ENCODE data around the gene PRR7. TPM values are rescaled to one million over a fixed set of nuclear protein-coding genes. Genes with fewer than 3 reads are reported as not detected.
A peak's percentile ranks its signal among the peaks of the same experiment; 100 is the strongest.

The PRR7 gene
- total and polyA plus RNA-seq, 2 of the 13 experiments (the other 11 are each of a cell fraction or from before 2014, with no cell fraction given) = 4.8 to 5.0 TPM

DNA sequence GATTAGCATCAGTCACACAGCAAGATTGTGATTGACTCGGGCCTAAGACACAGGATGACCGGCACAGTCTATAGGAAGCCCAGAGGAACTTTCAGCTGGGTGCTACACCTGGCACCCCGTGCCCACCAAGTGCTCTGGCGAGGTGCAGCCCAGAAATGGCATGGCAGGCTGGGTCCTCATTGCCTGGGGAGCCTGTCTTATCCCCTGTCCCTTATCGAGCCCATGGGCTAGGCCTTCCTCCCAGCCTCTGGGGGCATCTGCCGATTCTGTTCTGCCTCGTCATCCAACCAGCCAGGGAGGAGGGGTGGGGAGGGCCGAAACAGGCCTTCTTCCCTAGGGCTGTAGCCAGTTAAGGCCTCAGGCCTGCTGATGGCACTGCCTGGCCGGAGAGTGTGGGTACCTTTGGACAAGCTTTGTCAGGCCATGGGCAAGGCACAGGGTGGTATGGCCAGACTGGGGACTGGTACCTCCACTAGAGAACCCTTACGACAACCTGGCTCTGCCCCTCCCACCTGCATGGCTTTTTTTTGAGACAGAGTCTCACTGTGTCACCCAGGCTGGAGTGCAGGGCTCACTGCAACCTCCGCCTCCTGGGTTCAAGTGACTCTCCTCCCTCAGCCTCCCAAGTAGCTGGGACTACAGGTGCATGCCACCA is 18.6 kb upstream of the PRR7 start:
- Histone ChIP-seq H2AFZ (ENCODE audit: low read length) (no peak overlapping the region), H4K20me1 (ENCODE audit: insufficient read depth, low read length) (no peaks in the 10 kb centered on the region), H3K9me3 (ENCODE audit: low read length) (no peaks in the 10 kb centered on the region), H3K4me3 (replicated peaks in 1 of 3; ENCODE audit: insufficient read depth in 1 of 3, low read depth in 2 of 3, low read length in 3 of 3) (peak overlapping the region; percentile 69 to 87 (median 76); a peak in 4 of 6 replicates), H3K36me3 (replicated peaks in 1 of 2; ENCODE audit: control insufficient read depth in 1 of 2, insufficient read depth in 2 of 2, low read length in 2 of 2) (peaks cover 6 to 14% of the 10 kb centered on the region in 2 experiments; a peak in 3 of 5 replicates), H3K27ac (ENCODE audit: extremely low read length, insufficient read depth, low read length) (no peak overlapping the region), H3K79me2 (ENCODE audit: insufficient read depth, low read length) (peaks cover 14% of the 10 kb centered on the region), H3K27me3 (ENCODE audit: control insufficient read depth in 1 of 2, insufficient read depth in 2 of 2, low read length in 2 of 2) (peaks cover 0 to 9% of the 10 kb centered on the region in 2 experiments; a peak in 1 of 5 replicates), H3K4me1 (ENCODE audit: insufficient read depth, low read length) (peaks cover 43% of the 10 kb centered on the region), H3K4me2 (ENCODE audit: low read depth, low read length) (peak overlapping the region; percentile 95), H3K9ac (ENCODE audit: insufficient read depth, low read depth, low read length) (peak overlapping the region; percentile 96; the same call in 1 of the 2 replicates)
- BruUV-seq (replicated peaks) = no TSS peak
- POLR2A ChIA-PET = interaction anchor here (1.1 to 2.4 kb wide), 5 partner anchors 16 to 45 kb away, joined by 3 to 19 read pairs (median 4); no protein-coding TSS in a partner anchor
- CTCF ChIA-PET (ENCODE audit: low intra/inter-chr PET ratio, low total read pairs) = no interaction called here
- FAIRE-seq (no peak), DNase-seq (ENCODE audit: low spot score) (no peak), ATAC-seq (no peak)
- in situ Hi-C loops (cut with HindIII; ENCODE audit: extremely low pct_ligation_motif_present, low pct_unique_long_range_greater_than_20kb) = no loop called here
- TF ChIP-seq ZNF562 (CRISPR knock-in tag; IDR thresholded peaks at IDR 0.05; ENCODE audit: borderline replicate concordance) (no peak), POLR2AphosphoS5 (IDR thresholded peaks at IDR 0.05; ENCODE audit: low read depth, low read length) (no peak), KLF9 (CRISPR knock-in tag; IDR thresholded peaks at IDR 0.05; ENCODE audit: low read depth) (no peak), ZNF10 (CRISPR knock-in tag; IDR thresholded peaks at IDR 0.05; ENCODE audit: borderline replicate concordance, low read depth) (no peak), ZNF839 (CRISPR knock-in tag; IDR thresholded peaks at IDR 0.05; ENCODE audit: borderline replicate concordance) (peak; percentile 38; the same call in 1 of the 2 replicates), ZNF225 (CRISPR knock-in tag; IDR thresholded peaks at IDR 0.05) (0 out of 2 replicates have a peak, but pooled peaks have one; percentile 47), AGO2 (optimal IDR thresholded peaks at IDR 0.05; ENCODE audit: low read depth, low read length) (peak; percentile 80), FLYWCH1 (CRISPR knock-in tag; IDR thresholded peaks at IDR 0.05) (no peak)
- TF ChIP-seq, protein P1, sequence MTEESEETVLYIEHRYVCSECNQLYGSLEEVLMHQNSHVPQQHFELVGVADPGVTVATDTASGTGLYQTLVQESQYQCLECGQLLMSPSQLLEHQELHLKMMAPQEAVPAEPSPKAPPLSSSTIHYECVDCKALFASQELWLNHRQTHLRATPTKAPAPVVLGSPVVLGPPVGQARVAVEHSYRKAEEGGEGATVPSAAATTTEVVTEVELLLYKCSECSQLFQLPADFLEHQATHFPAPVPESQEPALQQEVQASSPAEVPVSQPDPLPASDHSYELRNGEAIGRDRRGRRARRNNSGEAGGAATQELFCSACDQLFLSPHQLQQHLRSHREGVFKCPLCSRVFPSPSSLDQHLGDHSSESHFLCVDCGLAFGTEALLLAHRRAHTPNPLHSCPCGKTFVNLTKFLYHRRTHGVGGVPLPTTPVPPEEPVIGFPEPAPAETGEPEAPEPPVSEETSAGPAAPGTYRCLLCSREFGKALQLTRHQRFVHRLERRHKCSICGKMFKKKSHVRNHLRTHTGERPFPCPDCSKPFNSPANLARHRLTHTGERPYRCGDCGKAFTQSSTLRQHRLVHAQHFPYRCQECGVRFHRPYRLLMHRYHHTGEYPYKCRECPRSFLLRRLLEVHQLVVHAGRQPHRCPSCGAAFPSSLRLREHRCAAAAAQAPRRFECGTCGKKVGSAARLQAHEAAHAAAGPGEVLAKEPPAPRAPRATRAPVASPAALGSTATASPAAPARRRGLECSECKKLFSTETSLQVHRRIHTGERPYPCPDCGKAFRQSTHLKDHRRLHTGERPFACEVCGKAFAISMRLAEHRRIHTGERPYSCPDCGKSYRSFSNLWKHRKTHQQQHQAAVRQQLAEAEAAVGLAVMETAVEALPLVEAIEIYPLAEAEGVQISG (CRISPR knock-in tag; IDR thresholded peaks at IDR 0.05) = 0 out of 2 replicates have a peak, but pooled peaks have one; percentile 7
- TF ChIP-seq, protein P2, sequence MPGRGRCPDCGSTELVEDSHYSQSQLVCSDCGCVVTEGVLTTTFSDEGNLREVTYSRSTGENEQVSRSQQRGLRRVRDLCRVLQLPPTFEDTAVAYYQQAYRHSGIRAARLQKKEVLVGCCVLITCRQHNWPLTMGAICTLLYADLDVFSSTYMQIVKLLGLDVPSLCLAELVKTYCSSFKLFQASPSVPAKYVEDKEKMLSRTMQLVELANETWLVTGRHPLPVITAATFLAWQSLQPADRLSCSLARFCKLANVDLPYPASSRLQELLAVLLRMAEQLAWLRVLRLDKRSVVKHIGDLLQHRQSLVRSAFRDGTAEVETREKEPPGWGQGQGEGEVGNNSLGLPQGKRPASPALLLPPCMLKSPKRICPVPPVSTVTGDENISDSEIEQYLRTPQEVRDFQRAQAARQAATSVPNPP (CRISPR knock-in tag; IDR thresholded peaks at IDR 0.05) = no peak
- TF ChIP-seq, protein P3, sequence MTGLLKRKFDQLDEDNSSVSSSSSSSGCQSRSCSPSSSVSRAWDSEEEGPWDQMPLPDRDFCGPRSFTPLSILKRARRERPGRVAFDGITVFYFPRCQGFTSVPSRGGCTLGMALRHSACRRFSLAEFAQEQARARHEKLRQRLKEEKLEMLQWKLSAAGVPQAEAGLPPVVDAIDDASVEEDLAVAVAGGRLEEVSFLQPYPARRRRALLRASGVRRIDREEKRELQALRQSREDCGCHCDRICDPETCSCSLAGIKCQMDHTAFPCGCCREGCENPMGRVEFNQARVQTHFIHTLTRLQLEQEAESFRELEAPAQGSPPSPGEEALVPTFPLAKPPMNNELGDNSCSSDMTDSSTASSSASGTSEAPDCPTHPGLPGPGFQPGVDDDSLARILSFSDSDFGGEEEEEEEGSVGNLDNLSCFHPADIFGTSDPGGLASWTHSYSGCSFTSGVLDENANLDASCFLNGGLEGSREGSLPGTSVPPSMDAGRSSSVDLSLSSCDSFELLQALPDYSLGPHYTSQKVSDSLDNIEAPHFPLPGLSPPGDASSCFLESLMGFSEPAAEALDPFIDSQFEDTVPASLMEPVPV (CRISPR knock-in tag; IDR thresholded peaks at IDR 0.05) = peak; percentile 39; the same call in 1 of the 2 replicates
- intact Hi-C loops (cut with micrococcal nuclease; ENCODE audit: unreplicated experiment) = no loop called here
- WGBS (ENCODE audit: low lambda C conversion rate) = 97% methylated on average over 4 of the region's 11 CpGs

Data from HepG2 (cell line).